AG09319 (cell line): ENCODE measurements around the gene BFSP1.

ENCODE experiments used
- DNase-seq: peaks from one replicate; pipeline ENCODE4 v3.0.0-alpha.2; 2010; ENCODE audit warnings: low read depth; ENCODE audit errors: extremely low read depth
- TF ChIP-seq, protein P1 (sequence below): IDR thresholded peaks from 2 replicates; pipeline ENCODE4 v1.5.1; 2011; ENCODE audit warnings: low read depth, mild to moderate bottlenecking, inconsistent platforms, low read length, moderate library complexity

Gene BFSP1

DNA sequence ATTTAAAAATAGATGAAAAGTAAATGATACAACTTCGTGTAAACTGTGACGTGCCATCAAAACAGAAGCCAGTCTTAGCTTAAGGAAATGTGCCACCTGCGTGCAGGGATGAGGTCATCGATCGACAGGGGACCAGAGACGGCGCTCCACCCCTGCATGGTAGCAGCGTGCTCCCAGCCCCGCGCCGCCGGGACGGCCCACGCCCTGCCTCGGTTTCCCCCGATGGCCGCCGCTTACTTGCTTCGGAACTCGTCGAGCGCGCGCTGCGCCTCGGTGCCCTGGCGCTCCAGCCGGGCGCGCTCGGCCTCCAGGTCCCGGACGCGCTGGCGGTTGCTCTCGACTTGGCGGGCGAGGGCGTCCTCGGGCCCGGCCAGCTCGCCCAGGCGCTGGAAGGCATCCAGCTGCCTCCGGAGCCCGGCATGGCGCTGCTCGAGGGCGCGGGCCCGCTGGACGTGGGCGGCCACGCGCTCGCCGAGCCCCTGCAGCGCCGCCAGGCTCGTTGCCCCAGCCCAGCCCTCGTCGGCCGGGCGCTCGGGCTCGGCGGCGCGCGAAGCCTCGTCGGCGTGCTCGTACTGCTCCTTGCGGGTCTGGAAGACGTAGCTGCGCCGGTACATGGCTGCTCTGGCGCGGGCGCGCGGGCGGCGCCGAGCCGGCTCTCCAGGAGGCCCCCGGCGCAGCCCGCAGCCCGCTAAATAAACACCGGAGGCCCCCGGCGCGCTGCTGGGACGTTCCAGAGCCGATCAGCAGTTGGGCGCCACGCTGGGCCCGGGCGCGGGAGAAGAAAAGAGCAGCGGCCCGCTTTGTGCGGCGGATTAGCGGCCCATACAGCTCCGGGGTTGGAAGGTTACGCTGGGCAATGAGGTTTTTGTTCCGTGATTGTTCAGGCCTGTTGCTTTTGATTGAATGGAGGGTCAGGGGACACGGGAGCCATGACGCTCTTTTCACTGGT is at the start of gene BFSP1:
TSS of gene BFSP1 (minus strand) at position 664 of the 949 bp plus-strand sequence. CDS start at position 614, 50 bp downstream.
- DNase-seq: no peak
- TF ChIP-seq, protein P1, sequence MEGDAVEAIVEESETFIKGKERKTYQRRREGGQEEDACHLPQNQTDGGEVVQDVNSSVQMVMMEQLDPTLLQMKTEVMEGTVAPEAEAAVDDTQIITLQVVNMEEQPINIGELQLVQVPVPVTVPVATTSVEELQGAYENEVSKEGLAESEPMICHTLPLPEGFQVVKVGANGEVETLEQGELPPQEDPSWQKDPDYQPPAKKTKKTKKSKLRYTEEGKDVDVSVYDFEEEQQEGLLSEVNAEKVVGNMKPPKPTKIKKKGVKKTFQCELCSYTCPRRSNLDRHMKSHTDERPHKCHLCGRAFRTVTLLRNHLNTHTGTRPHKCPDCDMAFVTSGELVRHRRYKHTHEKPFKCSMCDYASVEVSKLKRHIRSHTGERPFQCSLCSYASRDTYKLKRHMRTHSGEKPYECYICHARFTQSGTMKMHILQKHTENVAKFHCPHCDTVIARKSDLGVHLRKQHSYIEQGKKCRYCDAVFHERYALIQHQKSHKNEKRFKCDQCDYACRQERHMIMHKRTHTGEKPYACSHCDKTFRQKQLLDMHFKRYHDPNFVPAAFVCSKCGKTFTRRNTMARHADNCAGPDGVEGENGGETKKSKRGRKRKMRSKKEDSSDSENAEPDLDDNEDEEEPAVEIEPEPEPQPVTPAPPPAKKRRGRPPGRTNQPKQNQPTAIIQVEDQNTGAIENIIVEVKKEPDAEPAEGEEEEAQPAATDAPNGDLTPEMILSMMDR: no peak

DNA sequence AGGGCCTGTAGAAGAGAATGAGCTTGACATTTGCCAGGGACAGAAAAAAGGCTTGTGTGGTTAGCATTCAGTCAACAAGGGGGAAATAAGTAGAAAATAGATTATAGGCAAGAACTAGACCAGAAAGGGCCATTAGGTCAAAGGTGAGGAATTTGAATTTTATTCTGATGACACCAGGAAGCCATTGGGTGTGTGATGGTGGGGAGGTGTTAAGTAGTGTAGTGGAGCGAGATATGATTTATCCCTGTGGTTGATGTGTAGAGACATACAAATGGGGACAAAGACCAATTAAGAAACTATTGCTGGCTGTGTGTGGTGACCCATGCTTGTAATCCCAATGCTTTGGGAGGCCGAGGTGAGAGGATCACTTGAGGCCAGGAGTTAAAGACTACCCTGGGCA is 49.7 kb upstream of the BFSP1 start:
- TF ChIP-seq, protein P1: no peak
- DNase-seq: no peak

DNA sequence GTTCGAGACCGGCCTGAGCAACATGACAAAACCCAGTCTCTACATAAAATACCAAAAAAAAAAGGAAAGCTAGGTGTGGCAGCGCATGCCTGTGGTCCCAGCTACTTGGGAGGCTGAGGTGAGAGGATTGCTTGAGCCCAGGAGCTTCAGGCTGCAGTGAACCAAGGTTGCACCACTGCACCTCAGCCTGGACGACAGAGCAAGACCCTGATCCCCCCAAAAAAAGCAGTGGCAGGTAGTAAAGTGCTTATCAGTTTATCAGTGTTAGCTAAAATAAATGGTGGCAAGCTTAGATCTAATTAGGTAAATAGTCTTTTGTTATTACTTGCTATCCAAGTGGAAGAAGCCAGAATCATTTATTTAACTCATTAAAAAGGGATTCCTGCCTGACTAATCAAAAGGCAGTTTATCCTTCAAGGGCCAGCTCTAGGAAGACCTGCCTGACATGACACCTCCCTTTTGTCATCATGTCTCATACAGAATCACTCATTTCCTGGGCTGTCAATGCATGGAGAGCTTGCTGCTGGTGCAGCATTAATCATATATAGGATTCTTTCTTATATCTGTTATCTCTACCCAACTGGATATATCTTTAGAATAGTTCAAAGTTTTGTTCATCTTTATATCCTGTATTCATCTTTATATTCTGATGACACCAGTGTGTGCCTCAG is 48.3 kb upstream of the BFSP1 start:
- TF ChIP-seq, protein P1: no peak

DNA sequence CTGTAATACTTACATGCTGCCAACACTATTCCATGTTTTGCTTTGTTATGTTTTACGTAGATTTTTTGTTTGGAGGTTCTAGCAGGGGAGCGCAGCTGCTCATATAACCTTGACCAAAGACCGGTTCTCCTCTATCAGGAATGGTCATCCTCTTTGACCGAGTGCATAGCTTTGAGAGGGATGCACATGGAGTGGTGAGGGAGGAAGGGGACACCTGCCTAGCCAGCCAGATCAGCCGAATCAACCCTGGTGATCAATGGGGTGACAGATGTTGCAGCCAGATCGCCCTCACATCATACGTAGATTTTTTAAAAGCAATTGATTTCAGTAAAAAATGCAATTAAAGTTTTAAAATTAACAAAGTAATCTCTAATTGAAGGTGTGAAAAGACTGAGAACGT is 45.0 kb upstream of the BFSP1 start:
- TF ChIP-seq, protein P1: no peak

More for the DNA sequence above, 48.3 kb upstream of the BFSP1 start:
- no peak for DNase-seq

DNA sequence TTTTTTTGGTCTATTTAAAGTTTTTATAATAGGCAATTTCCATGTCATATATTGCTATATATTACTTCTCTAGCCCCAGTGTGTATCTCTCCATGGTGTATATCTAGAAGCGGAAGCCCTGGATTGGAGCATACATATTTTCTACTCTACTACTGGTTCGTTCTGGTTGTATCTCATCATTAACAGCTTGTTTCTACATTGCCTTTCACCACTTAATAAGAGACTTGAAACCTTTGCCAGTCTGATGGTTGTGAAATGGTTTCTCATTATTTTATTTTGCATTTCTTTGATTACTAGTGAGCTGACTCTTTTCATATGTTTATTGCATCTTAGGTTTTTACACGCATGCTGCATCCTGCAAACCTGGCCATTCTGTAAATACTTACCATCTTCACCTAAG is 42.3 kb upstream of the BFSP1 start:
- TF ChIP-seq, protein P1: no peak
- DNase-seq: no peak

More for the DNA sequence above, 45.0 kb upstream of the BFSP1 start:
- DNase-seq: no peak

DNA sequence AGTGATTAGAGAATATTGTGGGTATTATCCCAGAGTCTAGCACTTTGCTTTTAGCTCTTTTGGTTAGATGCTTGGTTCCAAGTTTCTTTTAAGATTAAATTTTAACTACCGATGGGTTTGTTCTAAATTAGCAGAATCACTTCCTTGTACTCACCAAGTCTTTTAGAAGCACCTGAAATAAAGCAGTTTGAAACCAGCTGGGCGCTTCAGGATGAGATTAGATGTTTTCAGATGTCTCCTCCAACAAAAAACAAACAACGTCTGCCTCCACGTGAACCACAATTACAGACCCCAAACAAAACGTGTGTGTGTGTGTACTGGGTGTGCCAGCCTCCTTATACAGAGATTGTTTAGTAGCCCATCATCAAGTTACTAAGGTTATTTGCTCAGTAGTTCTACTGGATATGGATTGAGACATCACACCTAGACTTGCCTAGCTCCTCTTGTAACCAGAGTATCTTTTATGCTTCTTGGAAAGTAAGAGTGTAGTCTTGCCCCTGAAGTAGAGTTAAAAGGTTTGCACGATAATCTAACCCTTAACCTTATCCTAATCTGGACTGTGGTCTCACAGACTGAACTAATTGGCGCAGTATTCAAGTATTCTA is 41.0 kb upstream of the BFSP1 start:
- no peak for DNase-seq
- TF ChIP-seq, protein P1: no peak
